GM19438 (cell line): ENCODE data around the gene ZGPAT.
"Not testable (repeated sequence)": the region's sequence is repeated elsewhere in the genome, so short reads cannot be mapped to it uniquely, and the experiment has no call there.

Experiments
- ATAC-seq: cut with Tn5 transposase; IDR thresholded peaks from one replicate; pipeline ENCODE4 v1.9.1; 2021; ENCODE audit warnings: low read depth; ENCODE audit not compliant: unreplicated experiment

ZGPAT gene, protein sequence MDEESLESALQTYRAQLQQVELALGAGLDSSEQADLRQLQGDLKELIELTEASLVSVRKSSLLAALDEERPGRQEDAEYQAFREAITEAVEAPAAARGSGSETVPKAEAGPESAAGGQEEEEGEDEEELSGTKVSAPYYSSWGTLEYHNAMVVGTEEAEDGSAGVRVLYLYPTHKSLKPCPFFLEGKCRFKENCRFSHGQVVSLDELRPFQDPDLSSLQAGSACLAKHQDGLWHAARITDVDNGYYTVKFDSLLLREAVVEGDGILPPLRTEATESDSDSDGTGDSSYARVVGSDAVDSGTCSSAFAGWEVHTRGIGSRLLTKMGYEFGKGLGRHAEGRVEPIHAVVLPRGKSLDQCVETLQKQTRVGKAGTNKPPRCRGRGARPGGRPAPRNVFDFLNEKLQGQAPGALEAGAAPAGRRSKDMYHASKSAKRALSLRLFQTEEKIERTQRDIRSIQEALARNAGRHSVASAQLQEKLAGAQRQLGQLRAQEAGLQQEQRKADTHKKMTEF

DNA sequence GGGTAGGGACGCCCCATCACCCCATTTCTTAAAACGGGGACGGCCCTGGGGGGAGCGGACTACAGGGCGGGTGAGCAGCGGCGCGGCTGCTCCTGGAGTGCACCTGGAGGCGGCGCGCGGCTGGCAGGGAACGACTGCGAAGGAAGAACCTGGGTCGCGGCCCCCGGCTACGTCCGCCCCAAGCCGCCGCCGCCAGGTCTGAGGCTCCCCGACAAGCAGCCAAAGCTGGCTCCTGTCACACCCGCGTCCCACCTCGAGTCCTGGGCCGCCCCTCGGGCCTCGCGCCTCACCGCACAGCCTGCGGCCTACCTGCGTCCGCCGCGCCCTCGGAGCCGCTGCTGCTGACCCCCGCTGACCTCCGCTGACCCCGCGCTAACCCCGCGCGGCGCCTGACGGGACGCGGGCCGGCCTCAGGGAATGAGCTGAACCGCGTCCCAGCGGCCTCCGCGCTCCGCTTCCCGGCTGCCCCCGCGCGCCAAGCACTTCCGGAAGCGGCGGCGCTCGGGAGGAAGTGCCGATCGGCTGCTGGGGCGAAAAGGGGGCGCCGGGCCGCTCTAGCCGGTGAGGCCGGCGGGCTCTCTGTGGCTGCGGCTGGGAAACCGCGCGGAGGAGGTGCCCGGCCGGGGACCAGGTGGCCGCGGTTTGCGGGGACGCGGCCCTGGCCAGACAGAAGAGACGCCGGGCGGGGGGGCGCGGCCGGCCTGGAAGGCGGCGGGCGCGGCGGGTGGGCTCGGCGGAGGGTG lies at the start of gene ZGPAT, which contains the start of gene ARFRP1:
Gene ZGPAT (plus strand): TSS at position 482 of the 743 bp plus-strand sequence. CDS start 542 bp downstream, outside the sequence.
Gene ARFRP1 (minus strand): TSS at position 419 of the 743 bp plus-strand sequence. CDS start 885 bp downstream, outside the sequence.
- ATAC-seq: peak; percentile 57

DNA sequence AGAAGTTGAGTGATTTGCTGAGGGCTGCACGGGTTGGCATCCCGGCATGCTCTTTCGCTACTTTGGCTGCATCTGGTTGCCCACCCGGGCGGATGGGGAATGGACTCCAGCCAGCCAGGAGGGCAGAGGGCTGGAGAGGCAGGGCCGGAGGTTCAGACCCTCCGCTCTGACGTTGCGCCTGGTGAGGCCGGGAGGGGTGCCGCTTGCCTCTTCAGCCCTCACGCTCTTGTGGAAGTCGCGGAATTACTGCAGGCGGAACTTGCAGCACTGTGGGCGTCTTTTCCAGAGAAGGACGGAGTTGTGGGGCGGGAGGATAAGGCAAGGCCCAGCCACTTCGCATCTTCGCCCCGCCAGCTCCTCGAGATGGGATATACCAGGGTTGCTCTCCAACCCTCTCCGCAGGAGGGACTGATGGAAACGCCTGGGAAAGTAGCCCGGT lies 49.1 kb upstream of the ZGPAT start:
- ATAC-seq: peak; percentile 8

DNA sequence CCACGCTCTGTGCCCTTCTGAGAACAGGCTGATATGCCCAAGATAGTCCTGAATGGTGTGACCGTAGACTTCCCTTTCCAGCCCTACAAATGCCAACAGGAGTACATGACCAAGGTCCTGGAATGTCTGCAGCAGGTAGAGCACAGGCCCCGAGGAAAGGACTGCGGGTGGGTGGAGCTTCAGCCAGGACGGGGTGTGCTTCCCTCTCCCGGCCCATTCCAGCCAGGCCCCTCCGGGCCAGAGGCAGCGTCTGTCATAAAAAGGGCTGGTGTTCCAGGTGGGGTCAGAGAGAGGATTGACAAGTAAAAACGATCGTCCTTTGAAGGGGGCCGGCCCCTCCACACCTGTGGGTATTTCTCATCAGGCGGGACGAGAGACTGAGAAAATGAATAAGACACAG lies 48.5 kb upstream of the ZGPAT start:
- no peak for ATAC-seq

DNA sequence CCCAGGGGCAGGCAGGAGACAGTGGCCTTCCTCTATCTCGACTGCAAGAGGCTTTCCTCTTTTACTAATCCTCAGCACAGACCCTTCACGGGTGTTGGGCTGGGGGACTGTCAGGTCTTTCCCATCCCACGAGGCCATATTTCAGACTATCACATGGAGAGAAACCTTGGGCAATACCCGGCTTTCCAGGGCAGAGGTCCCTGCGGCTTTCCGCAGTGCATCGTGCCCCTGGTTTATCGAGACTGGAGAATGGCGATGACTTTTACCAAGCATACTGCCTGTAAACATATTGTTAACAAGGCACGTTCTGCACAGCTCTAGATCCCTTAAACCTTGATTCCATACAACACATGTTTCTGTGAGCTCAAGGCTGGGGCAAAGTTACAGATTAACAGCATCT lies 47.7 kb upstream of the ZGPAT start:
- ATAC-seq: not testable (repeated sequence)

DNA sequence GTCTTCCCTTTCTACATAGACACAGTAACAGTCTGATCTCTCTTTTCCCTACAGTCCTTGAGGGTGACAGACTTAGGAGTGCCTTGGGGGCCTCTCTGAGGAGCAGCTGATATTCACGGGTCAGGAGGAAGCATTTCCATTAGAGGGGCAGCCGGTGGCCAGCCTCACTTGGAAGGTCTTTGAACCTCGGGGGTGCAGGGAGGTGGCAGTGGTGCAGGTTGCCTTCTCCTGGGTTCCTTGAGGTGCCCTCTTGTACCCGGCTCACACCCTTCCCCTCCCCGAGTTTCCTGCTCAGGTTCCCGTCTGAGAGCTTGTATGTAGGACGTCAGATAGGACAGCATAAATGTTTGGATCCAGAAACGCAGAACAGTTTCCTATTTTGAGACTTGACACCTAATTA lies 47.2 kb upstream of the ZGPAT start:
- no peak for ATAC-seq

DNA sequence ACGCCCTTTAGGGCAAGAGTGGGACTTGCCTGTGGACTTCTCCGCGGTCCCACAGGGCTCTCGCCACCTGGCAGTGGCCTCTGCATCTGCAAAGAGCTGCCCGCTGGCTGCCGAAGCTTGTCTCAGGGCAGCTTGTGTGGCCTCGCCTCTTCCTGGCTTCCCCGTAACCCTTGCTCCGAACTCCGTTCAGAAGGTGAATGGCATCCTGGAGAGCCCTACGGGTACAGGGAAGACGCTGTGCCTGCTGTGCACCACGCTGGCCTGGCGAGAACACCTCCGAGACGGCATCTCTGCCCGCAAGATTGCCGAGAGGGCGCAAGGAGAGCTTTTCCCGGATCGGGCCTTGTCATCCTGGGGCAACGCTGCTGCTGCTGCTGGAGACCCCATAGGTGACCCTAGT lies 46.7 kb upstream of the ZGPAT start:
- ATAC-seq: no peak

DNA sequence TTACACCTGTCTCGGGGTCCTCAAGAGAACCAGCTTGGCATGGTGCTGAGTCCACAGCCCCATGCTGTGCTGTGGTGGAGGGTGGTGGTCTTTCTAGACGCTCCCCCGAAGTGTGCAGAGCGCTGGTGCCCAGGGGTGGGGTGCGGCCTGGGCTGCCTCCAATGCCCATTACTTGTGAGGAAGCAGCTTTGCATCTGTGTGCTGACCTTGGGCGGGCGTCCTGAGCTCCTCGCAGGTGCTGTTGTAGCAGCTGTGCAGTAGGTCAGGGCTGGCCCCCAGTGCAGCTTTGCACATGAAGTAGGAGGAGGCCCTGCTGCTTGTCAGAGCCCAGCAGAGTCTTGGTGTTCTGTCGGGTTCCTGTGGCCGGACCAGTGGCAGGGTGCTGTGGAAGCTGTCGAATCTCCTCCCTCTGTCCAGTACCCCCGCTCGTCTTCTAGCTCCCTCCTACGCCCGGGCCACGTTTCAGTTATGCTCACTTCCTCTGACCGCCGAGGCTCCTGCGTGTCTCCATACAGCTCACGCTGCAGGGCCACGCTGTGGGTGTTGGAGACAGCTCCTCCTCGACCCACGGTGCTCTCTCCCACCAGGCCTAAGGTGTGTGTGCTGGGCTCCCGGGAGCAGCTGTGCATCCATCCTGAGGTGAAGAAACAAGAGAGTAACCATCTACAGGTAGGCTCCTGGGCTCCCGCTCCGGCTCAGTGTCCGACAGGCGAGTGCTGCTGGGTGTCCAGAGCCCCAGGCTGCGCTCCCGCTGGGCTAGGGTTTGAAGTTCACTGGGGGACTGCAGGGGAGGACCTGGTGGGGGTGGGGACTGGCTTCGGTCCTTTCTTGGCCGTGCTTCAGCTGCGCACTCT lies 45.7 kb upstream of the ZGPAT start:
- ATAC-seq: no peak

DNA sequence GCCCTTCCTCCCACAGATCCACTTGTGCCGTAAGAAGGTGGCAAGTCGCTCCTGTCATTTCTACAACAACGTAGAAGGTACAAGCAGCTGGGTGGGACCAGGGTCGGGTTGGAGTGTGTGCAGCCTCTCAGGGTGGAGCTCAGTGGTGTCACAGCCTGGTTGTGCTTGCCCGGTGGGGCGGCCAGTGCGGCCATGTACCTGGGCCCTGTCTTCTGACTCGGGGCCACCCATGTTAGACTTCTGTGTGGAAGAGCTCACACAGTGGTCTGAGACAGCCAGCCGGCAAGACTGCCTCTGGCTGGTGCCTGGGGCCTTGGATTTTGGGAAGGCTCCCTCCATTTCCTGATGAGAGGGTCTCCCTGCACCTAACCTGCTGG lies 45.0 kb upstream of the ZGPAT start:
- ATAC-seq: no peak

DNA sequence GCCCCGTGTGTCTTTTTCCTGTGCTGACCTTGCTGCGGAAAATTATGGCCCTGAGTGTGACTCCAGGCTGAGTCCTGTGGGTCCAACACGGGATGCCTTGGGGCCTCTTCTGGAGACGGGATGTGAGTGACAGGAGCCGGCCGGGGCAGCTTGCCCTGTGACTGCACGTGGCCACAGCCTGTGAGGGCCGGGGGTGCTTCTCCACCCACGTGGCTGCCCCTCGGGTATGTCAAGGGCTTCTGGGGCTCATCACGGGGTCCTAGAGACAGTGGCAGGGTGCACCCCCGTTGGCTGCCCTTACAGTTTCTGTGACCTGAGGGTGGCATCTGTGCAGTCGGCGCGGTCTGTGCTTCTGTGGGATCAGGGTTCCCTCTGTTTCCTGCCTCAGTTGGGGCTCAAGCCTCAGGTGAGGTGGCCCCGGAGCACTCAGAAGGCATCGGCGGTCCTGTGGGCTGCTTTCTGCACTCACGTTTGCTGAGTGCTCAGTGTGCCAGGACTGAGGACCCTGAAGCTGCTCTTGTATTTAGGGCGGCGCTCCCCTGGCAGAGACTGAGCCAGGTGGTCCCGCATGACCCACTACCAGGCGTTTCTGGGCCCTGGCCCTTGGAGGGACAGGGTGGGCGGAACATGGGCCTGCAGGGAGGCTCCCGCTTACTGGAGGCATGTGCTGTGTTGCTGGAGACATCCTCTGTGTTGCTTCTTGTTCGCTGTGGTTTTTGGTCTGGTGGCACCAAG lies 44.3 kb upstream of the ZGPAT start:
- no peak for ATAC-seq

DNA sequence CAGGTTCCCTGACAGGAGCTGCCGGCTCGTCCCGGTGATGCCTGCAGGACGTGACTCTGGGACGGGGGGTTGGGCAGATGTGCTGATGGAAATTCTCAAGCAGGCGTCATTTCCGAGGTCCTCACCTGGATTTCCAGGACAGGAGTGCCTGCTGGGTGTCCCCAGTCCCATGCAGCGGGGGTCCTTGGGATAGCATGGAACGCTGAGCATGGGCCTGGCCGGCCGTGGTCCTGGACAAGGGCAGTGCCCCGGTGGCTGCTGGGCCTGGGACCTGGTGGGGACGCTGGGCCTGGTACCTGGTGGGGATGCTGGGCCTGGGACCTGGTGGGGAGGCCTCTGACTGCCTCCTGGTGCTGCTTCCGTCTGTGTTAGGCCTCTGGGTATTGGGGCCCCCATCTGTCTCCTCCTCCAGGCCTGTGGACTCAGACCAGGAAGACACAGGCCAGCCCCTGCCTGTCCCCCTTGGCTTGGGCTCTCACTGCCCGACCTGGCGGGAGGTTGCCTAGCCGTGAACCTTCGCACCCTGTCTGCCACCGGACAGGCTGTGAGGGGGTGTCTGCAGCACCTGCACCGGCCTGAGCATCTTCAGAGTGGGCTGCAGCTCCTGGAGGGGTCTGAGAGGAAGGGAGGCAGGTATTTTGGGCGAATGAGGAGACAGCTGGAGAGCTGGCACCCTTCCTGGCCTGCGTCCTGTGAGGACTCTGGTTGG lies 43.5 kb upstream of the ZGPAT start:
- no peak for ATAC-seq

DNA sequence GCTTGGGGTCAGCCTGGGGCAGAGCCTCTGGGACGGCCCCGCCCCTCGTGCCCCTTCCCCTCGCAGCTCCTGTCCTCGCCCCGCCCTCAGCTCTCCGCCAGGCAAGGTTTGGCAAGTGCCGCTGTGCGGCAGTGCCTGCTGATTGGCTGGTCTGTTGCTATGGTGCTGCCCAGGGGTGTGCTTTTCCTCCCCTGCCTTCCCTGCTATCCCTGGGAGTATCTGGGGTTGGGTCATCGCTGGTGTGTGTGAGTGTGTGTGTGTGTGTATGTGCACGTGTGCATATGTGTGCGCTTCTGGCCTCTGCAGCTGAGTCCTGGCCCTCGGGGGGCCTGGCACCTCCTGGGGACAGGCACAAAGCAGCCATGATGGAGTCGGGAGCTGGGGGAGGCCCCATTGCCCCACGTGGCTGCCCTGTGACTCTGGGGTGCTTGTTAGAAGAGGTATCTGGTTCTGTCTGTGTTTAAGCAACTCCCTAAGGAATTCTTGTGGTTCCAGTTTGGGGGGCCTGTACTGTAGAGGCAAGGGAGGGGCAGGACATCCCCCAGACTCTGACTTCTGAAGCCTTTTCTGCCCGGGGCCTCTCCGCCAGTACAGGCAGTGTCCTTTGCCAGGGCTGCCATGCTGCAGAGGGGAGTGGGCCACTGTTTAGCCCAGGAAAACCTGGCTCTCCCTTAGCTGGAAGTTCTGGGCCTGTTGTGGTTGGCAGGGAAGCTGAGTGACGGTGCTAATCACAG lies 42.8 kb upstream of the ZGPAT start:
- no peak for ATAC-seq

DNA sequence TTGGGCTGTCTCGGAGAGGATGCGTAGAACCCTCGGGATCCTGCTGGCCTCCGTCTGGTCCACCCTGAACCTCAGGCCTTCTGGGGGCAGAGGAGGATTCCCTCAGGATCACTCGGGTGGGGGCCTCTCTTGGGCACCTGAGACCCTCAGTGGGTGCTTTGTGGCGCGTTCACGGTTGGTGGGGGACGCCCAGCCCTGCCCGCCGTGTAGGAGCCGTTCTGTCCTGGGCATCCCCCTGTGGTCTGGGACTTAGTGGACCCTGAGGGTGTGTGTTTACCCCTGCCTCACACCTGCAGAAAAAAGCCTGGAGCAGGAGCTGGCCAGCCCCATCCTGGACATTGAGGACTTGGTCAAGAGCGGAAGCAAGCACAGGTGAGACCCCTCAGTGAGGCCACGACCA lies 42.1 kb upstream of the ZGPAT start:
- ATAC-seq: no peak

DNA sequence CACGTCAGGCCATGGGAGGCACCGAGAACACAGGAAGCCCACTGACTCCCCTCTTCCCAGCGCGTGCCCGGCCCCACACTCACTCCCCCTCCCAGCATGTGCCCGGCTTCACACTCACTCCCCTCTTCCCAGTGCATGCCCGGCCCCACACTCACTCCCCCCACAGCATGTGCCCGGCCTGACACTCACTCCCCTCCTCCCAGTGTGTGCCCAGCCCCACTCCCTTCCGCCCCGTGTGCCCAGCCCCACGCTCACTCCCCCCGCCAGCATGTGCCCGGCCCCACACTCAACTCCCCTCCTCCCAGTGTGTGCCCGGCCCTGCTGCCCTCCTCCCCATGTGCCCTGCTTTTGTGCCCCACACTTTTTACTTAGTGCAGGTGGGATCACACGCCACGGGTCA lies 40.0 kb upstream of the ZGPAT start:
- ATAC-seq: no peak

DNA sequence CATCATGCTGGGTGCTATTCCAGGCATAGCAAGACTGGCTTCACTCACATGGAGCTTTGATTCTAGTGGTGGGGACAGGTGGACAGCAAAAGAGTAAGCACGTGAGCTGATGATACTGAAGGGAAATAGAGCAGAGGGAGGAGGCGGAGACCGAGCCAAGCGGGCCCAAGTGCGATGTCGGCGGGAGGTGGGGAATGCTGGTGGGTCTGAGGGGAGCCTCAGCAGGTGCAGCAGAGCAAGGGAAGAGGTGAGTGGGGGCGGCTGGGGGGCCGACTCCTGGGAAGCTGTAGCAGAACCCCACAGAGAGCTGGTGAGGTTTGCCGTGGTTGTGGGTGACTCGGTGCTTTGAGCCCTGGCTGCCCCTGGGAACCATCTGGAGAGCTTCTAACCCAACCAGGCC lies 39.5 kb upstream of the ZGPAT start:
- ATAC-seq: no peak

DNA sequence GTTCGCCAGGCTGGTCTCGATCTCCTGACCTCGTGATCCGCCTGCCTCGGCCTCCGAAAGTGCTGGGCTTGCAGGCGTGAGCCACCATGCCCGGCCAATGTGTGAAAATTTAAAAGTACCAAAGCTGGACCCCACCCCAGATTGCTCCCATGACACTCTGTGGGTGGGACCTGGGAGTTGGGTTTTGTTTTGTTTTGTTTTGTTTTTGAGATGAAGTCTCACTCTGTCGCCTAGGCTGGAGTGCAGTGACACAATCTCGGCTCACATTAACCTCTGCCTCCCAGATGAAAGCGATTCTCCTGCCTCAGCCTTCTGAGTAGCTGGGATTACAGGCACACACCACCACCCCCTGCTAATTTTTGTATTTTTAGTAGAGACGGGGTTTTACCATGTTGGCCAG lies 36.1 kb upstream of the ZGPAT start:
- ATAC-seq: not testable (repeated sequence)

DNA sequence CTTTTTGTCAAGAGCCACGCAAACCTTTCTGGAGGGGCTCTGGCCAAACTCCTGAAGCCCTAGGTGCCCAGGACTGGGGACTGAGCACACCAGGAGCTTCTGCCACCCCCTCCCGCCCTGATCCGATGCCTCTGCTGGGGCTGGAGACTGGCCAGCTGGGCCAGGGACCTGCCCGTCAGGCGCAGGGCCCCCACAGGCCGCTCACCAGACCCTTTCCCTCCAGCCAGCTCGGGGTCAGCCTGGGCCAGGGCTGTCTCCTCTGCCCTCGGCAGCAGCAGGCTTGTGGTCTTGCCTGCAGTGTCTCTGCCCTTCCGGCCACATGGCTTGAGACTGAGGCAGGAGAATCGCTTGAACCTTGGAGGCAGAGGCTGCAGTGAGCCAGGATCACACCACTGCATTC lies 35.2 kb upstream of the ZGPAT start:
- no peak for ATAC-seq

DNA sequence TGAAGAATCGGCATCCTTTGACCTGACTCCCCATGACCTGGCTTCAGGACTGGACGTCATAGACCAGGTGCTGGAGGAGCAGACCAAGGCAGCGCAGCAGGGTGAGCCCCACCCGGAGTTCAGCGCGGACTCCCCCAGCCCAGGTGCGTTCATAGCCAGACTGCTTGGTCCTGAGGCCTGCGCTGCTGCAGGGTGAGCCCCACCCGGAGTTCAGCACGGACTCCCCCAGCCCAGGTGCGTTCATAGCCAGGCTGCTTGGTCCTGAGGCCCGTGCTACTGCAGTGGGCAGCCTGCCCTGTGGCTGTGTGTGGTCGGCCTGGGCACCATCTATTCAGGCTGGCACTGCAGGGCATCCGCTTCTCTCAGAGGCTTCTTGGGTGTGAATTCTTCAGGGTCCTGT lies 33.9 kb upstream of the ZGPAT start:
- no peak for ATAC-seq

DNA sequence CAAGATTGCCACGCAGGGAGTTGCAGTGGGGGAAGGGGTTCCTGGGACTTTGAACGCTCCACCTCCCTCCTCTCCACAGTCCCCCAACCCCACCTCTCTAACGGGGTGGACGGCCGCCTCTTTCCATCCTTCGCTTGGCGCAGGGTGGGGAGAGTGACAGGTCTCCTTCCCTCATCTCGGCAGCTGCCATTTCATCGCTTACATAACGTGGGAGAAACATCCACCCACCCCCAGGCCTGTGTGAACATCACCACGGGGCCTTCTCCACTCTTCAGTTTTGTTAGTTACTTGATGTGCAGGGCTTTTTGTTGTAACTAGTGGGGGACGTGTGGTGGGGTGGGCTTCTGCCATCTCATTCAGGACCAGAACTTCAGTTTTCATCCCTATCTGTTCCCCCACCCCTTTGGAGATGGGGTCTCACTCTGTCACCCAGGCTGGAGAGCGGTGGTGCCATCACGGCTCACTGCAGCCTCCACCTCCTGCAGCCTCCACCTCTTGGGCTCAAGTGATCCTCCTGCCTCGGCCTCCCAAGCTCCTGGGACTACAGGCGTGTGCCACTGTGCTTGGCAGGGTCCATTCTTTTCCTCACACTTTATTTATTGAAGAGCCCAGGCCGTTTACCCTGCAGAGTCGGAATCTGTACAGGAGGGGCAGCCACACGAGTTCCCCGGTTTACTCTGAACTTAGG lies 32.0 kb upstream of the ZGPAT start:
- ATAC-seq: no peak
